ENCODE data around the gene GPR55. TPM values are rescaled to one million over a fixed set of nuclear protein-coding genes. Genes with fewer than 3 reads are reported as not detected.

GPR55 gene
- total and polyA plus RNA-seq, 10 of the 15 experiments (the other 5 are each of a cell fraction or from before 2014, with no cell fraction given): 2.1 to 30.1 (median 16.2) TPM

DNA sequence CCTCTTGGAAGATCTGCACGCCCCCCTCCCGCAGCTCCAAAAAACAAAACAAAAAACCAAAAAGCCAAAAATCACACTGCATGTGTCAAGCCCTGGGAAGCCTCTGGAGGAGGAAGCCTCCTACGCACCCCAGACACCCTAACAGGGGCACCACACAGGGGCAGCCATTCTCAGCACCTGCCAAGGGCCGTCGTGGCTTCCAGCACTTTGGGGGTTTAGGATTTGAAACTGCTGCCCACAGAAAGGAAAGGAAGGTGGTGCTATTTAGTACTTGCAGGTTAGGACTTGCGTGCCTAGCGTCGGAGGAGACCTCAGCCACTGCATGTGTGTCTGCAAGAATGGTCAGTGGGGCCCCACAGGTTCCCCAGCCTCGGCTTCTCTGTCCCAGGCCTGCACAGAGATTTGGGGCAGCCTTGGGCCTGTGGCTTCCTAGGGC, 419 bp upstream of the GPR55 start (continued):
- TF ChIP-seq, protein P1, sequence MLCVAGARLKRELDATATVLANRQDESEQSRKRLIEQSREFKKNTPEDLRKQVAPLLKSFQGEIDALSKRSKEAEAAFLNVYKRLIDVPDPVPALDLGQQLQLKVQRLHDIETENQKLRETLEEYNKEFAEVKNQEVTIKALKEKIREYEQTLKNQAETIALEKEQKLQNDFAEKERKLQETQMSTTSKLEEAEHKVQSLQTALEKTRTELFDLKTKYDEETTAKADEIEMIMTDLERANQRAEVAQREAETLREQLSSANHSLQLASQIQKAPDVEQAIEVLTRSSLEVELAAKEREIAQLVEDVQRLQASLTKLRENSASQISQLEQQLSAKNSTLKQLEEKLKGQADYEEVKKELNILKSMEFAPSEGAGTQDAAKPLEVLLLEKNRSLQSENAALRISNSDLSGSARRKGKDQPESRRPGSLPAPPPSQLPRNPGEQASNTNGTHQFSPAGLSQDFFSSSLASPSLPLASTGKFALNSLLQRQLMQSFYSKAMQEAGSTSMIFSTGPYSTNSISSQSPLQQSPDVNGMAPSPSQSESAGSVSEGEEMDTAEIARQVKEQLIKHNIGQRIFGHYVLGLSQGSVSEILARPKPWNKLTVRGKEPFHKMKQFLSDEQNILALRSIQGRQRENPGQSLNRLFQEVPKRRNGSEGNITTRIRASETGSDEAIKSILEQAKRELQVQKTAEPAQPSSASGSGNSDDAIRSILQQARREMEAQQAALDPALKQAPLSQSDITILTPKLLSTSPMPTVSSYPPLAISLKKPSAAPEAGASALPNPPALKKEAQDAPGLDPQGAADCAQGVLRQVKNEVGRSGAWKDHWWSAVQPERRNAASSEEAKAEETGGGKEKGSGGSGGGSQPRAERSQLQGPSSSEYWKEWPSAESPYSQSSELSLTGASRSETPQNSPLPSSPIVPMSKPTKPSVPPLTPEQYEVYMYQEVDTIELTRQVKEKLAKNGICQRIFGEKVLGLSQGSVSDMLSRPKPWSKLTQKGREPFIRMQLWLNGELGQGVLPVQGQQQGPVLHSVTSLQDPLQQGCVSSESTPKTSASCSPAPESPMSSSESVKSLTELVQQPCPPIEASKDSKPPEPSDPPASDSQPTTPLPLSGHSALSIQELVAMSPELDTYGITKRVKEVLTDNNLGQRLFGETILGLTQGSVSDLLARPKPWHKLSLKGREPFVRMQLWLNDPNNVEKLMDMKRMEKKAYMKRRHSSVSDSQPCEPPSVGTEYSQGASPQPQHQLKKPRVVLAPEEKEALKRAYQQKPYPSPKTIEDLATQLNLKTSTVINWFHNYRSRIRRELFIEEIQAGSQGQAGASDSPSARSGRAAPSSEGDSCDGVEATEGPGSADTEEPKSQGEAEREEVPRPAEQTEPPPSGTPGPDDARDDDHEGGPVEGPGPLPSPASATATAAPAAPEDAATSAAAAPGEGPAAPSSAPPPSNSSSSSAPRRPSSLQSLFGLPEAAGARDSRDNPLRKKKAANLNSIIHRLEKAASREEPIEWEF (IDR thresholded peaks at IDR 0.05; ENCODE audit: insufficient replicate concordance, low read depth, low read length): no peak
- TF ChIP-seq, protein P2, sequence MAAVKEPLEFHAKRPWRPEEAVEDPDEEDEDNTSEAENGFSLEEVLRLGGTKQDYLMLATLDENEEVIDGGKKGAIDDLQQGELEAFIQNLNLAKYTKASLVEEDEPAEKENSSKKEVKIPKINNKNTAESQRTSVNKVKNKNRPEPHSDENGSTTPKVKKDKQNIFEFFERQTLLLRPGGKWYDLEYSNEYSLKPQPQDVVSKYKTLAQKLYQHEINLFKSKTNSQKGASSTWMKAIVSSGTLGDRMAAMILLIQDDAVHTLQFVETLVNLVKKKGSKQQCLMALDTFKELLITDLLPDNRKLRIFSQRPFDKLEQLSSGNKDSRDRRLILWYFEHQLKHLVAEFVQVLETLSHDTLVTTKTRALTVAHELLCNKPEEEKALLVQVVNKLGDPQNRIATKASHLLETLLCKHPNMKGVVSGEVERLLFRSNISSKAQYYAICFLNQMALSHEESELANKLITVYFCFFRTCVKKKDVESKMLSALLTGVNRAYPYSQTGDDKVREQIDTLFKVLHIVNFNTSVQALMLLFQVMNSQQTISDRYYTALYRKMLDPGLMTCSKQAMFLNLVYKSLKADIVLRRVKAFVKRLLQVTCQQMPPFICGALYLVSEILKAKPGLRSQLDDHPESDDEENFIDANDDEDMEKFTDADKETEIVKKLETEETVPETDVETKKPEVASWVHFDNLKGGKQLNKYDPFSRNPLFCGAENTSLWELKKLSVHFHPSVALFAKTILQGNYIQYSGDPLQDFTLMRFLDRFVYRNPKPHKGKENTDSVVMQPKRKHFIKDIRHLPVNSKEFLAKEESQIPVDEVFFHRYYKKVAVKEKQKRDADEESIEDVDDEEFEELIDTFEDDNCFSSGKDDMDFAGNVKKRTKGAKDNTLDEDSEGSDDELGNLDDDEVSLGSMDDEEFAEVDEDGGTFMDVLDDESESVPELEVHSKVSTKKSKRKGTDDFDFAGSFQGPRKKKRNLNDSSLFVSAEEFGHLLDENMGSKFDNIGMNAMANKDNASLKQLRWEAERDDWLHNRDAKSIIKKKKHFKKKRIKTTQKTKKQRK (IDR thresholded peaks at IDR 0.05; ENCODE audit: low read depth, low read length): no peak
- no peak for TF ChIP-seq STAT3 (IDR thresholded peaks at IDR 0.05; ENCODE audit: low read depth, low read length)
- TF ChIP-seq, protein P3, sequence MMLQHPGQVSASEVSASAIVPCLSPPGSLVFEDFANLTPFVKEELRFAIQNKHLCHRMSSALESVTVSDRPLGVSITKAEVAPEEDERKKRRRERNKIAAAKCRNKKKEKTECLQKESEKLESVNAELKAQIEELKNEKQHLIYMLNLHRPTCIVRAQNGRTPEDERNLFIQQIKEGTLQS (IDR thresholded peaks at IDR 0.05; ENCODE audit: borderline replicate concordance, extremely low read depth, low read depth, low read length): no peak
- TF ChIP-seq, protein P4, sequence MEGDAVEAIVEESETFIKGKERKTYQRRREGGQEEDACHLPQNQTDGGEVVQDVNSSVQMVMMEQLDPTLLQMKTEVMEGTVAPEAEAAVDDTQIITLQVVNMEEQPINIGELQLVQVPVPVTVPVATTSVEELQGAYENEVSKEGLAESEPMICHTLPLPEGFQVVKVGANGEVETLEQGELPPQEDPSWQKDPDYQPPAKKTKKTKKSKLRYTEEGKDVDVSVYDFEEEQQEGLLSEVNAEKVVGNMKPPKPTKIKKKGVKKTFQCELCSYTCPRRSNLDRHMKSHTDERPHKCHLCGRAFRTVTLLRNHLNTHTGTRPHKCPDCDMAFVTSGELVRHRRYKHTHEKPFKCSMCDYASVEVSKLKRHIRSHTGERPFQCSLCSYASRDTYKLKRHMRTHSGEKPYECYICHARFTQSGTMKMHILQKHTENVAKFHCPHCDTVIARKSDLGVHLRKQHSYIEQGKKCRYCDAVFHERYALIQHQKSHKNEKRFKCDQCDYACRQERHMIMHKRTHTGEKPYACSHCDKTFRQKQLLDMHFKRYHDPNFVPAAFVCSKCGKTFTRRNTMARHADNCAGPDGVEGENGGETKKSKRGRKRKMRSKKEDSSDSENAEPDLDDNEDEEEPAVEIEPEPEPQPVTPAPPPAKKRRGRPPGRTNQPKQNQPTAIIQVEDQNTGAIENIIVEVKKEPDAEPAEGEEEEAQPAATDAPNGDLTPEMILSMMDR (IDR thresholded peaks at IDR 0.05 in 2 of 3, conservative IDR thresholded peaks at IDR 0.05 in 1 of 3; ENCODE audit: control insufficient read depth in 2 of 3, extremely low read depth in 1 of 3, insufficient read depth in 1 of 3, low read depth in 3 of 3, low read length in 3 of 3): no peak
- no peak for TF ChIP-seq JUND (IDR thresholded peaks at IDR 0.05; ENCODE audit: low read depth, low read length)
- TF ChIP-seq RAD21 (IDR thresholded peaks at IDR 0.05; ENCODE audit: insufficient read depth, low read depth, low read length): no peak
- no peak for TF ChIP-seq CHD2 (IDR thresholded peaks at IDR 0.05; ENCODE audit: borderline replicate concordance, low read depth, low read length)
- TF ChIP-seq CREB1 (IDR thresholded peaks at IDR 0.05; ENCODE audit: low read depth): no peak
- TF ChIP-seq ETV6 (conservative IDR thresholded peaks at IDR 0.05 in 1 of 2, IDR thresholded peaks at IDR 0.05 in 1 of 2; ENCODE audit: borderline replicate concordance in 1 of 2, low read depth in 1 of 2): no peak
- 0 out of 2 replicates have a peak, but pooled peaks have one; percentile 47 for TF ChIP-seq MEF2A (IDR thresholded peaks at IDR 0.05; ENCODE audit: insufficient read depth, low read depth, low read length)
- TF ChIP-seq RFX5 (IDR thresholded peaks at IDR 0.05; ENCODE audit: low read depth, low read length): no peak
- TF ChIP-seq HCFC1 (IDR thresholded peaks at IDR 0.05; ENCODE audit: low read length): no peak
- TF ChIP-seq CHD1 (IDR thresholded peaks at IDR 0.05; ENCODE audit: low read depth, low read length): no peak
- TF ChIP-seq, protein P5, sequence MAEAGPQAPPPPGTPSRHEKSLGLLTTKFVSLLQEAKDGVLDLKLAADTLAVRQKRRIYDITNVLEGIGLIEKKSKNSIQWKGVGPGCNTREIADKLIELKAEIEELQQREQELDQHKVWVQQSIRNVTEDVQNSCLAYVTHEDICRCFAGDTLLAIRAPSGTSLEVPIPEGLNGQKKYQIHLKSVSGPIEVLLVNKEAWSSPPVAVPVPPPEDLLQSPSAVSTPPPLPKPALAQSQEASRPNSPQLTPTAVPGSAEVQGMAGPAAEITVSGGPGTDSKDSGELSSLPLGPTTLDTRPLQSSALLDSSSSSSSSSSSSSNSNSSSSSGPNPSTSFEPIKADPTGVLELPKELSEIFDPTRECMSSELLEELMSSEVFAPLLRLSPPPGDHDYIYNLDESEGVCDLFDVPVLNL (IDR thresholded peaks at IDR 0.05; ENCODE audit: low read depth, low read length): no peak
- no peak for TF ChIP-seq ZNF622 (IDR thresholded peaks at IDR 0.05)
- TF ChIP-seq MEF2B (IDR thresholded peaks at IDR 0.05; ENCODE audit: partially characterized antibody, poor library complexity, severe bottlenecking): no peak
